HG02623 (cell line): ENCODE measurements around the gene ZNF782.
"Not testable (repeated sequence)": the region's sequence is repeated elsewhere in the genome, so short reads cannot be mapped to it uniquely, and the experiment has no call there.

Experiments used
- ATAC-seq: cut with Tn5 transposase; IDR thresholded peaks from one replicate; pipeline ENCODE4 v1.9.1; 2021; ENCODE audit warnings: moderate library complexity; ENCODE audit not compliant: unreplicated experiment

ZNF782 gene

DNA sequence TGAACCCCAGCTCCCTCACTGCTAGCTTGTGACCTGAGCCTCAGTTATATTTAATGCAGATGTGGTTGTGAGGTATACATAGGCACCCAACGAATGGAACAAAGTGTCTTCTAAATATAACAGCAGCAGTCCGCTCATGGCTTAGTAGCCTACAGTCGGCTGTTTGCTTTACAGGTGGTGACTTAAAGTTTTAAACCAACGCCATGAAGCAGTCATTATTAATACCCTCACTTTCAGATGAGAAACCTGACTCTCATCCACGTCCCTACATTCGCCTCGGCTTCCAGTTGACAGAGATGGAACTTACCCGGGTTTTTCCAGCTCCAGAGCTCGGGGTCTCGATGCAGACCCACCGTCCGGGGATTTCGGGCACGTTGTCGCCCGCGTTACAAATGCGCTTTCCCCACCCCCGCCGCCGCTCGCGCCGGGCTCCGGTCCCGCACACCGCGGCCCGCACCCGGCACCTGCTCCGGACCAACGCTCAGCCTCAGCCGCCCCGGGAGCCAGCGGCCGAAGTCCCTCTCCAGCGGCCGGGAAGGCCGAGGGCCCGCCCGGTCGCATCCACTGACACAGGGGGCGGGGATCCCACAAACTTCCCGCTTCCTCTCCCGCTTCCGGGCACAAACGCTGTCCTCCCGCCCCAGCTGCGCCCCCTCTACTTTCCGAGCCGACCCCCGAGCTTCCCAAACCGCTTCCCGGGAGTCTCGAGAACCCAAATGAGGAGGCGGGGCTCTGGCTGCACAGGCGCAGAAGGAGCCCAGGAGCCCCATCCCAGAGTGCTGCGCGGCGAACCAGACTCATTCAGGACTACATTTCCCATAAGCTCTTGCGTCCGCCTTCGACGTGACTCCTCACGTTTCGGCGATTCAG, at the start of gene ZNF782:
Gene ZNF782 (minus strand): TSS at position 734 of the 870 bp plus-strand sequence. CDS start 2,553 bp downstream, outside the sequence.
- peak; percentile 79 for ATAC-seq

GRCh38 chr9:96900010-96900409, 45.7 kb upstream of the ZNF782 start:
- ATAC-seq, result not testable (repeated sequence)

DNA sequence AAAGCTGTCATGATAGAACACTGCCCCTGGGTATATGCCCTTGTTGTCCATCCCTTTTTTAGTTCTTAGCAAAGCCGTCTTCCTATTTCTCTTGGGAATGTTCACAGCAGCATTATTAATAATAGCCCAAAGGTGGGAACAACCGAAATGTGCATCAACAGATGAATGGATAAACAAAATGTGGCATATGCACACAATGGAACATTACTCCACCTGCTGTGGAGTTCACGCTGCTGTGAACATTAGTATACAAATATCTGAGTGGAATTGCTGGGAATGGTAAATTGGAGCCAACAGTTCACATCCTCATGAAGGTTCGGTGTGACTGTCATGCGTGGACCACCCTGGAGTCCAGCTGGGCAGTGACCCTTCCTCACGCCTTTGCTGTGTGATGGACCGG, 37.8 kb upstream of the ZNF782 start:
- no peak for ATAC-seq

DNA sequence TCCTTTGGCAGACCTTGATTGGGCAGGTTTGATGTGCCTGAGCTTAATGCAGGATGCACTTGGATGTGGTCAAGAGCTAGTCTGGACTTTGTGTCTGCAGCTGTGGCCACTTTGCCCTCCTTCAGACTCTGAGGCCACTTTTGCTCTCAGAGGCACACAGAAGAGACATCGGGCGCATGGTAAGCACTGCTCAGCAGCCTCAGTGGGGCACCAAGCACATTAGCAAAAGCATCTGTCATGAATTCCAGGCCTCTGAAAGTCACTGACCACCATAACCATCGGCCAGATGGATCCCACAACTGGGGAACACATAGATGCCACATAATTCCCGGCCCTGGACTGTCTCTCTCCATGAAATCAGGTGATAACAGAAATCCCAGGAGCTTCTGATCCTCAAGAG, 34.3 kb upstream of the ZNF782 start:
- ATAC-seq, result no peak

- no peak for ATAC-seq
Observed at GRCh38 chr9:96885424-96885823, 31.1 kb upstream of the ZNF782 start.

DNA sequence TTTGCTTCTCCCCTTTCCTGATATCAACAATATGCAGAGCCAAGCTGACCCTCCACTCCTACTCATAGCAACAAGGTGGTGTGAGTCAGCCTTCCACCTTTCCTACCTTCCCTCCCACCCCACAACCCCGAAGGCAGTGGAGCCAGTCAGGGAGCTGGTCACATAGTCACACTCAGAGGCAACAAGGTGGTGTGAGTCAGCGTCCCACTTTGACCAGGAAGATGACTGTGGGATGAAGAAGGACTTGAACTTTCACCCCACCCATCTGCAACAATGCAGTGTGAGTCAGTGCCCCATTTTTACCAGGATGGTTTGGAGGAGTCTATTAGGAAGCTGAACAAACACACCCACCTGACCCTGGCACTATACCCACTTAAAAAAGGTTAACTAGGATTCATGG, 30.1 kb upstream of the ZNF782 start:
- ATAC-seq, result no peak

DNA sequence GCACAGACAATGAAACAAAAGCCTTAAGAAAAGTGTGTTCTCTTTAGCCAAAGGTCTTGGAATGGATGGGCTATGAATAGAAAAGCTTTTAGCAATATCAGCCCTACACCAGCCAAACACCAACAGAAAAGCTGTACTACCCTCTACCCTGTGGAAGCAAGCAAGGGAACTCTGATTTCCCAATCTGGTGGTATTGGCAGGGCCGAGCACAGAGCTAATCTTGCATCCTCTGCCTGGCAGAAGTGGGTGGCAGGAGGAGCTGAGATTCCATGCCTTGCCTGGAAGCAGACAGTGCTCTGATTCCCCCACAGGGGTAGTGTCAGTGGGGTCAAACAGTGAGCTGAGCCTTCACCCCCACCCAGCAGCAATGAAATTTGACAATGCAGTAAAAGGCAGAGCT, 29.6 kb upstream of the ZNF782 start:
- ATAC-seq, result no peak

DNA sequence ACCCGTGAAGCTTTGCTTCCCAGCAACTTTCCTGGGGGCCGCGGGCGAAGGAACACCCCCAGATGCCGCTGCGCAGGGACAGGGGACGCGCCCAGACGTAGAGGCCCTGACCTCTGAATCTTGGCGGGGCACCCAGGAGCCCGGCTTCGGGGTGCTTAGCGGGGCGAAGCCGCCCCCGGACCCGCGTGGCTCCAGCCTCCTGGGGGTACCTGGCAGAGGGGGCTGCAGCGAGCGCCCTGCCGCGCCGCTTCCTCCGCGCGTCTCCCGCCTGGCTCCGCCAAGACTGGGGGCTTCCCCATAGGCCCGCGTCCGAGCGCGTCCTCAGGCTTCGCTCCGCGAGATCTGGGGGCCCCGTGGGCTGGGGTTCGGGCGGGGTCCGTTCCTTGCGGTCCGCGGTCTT, 23.0 kb upstream of the ZNF782 start:
- no peak for ATAC-seq

DNA sequence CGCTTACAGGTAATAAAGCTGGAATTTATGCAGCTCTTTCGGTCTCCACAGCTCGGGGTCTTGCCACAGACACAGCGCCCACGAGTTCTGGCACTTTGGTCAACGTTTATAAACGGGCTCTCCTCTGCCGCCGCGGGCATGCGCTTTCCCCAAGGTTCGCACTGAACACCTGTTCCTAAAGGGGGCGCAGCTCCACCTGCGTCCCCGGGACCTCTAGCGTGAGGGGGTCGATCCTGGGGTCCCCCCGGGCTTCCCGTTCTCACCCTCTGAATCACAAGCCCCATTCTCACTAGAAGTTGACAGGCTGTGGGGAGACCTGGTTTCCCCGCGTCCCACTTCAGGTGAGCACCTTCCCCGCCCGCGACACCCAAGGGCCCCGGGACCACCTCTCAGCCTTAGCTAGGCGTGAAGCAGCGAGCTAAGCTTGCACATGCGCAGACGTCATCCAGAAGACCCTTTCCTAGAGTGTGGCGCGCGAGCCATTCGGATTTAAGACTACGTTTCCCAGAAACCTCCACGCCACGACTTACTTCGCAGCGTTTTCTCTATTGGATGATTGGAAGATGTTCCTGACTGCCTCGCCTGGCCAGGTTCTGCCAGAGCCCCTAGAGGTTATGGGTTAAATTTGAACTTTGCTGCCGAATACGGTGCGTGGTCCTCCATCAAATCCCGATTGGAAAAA, 21.3 kb upstream of the ZNF782 start:
- peak; percentile 65 for ATAC-seq

GRCh38 chr9:96874947-96875460, 20.7 kb upstream of the ZNF782 start:
- ATAC-seq, result peak; percentile 43

DNA sequence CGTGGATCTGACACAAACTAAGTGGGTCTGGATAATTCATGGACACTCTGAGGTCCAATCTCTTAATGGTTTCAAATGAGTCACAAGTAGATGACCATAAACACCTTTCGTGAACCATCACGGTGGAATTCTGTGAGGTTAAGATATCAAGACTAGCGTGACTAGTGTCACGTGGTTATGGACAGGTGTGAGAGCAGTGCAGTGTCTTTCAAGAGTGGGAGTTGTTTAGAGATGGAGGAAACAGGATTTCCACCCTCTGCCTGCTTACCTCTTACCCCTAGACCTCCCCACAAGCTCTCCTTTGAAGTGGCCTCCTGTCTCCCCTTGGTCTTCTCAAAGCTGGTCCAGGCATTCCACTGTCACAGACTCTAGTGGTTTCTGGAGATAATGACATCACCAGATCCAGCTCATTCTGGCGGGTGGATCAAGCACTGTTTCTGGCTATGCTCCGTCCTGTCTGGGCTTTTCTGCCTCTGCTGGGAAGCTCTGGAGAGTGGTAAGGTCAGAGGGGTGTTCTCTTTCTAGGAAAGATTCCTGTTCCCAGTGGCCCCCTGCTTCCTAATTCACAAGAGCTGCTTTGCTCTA, 20.0 kb upstream of the ZNF782 start:
- no peak for ATAC-seq

DNA sequence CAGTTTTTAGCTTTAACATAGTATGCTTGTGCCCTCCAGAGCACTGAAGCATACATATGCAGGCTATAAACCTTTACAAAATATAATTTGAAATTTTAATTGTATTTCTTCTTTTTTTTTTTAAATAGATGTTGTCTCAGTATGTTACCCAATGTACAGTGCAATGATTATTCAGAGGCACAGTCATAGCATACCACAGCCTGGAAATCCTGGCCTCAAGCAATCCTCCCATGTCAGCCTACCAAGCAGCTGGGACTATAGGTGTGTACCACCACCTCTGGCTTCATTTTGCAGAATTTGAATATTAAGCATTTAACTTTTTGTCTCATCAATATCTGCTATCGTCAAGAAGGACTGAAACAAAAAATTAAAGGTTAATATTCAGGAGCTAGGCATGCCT, 16.9 kb upstream of the ZNF782 start:
- ATAC-seq, result no peak

DNA sequence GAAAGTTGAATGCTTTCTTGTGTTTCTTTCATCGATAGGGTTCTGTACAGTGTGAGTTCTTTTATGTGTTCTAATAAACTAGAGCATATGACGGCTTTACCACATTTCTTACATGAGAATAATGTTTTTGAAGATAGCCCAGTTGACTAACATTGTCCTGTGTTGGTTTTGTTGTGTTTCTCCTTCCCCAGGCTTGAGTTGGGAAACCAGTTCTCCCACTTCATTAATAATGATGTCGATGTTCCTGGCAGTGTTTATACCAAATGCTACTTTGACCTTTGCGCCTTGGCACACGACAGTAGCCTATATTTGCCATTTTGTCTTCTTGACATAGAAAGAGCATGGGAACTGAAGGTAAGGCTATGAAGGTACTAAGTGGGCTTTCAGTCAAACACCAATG, 14.4 kb upstream of the ZNF782 start:
- no peak for ATAC-seq

- ATAC-seq, result no peak
Observed at GRCh38 chr9:96867079-96867804, 12.9 kb upstream of the ZNF782 start.

- ATAC-seq, result not testable (repeated sequence)
Observed at GRCh38 chr9:96865240-96865639, 10.9 kb upstream of the ZNF782 start.

DNA sequence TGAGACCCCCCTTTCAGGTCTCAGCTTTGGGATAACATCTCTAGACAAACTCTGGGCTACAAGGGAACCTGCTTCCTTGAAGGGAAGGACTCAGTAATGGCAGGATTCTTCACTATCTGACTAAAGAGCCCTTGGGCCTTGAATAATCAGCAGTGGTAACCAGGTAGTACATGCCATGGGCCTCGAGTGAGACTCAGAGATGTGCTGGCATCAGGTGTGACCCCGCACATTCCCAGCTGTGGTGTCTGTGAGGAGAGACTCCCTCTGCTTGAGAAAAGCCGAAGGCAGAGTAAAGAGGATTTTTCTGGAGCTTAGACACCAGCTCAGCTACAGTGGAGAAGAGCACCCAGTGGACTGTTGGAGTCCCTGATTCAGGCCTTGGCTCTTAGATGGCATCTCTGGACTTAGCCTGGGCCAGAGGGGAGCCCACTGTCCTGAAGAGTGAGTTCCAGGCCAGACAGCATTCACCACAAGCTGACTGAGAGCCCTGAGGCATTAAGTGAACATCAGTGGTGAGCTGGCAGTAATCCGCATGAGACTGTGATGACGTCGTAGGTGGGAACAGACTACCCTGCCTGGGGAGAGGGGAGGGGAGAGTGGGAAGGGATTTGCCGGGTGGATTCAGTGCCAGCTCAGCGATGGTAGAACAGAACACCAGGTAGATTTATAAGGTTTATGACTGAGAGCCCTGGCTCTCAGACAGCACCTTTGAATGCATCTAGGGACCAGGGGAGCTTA, 5.3 kb upstream of the ZNF782 start:
- no peak for ATAC-seq

- no peak for ATAC-seq
Observed at GRCh38 chr9:96858670-96859069, 4.4 kb upstream of the ZNF782 start.

DNA sequence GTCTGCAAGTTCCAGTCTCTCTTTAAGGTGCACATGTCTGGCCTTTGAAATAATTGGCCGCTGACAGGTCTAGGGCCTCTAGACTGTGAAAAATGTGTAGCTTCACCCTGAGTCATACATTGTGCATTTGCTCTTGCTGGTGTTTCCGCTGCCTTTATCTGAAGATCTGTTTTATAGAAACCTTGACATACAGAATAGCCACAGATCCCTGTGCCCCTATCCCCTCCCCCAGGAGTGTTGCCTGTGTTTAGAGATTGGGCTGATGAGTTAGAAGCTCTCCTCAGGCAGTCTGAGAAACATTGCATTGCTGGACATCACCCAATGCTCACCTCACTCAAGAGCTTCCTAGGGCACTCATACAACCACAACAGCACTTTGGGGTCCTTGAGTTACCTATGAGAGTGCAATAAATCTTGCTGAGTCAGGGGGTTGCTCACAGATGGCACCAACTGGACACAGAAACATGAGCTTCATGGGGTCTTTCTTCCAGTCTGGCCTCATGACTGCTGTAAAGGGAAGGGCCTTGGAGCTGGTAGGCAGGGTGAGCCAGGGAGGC, 3.8 kb upstream of the ZNF782 start:
- ATAC-seq, result no peak

GRCh38 chr9:96856363-96857286, 2.3 kb upstream of the ZNF782 start:
- ATAC-seq, result peak; percentile 56
